HepG2 (cell line): ENCODE measurements around the gene SIGLEC8. TPM values are rescaled to one million over a fixed set of nuclear protein-coding genes. Genes with fewer than 3 reads are reported as not detected.
A peak's percentile ranks its signal among the peaks of the same experiment; 100 is the strongest.

Source experiments
- CREB1 ChIP-seq, 2 experiments: fragments of 450-650 bp in 1 of 2; IDR thresholded peaks; 2 replicates each; pipeline ENCODE4 v1.6.1; 2016 to 2017; ENCODE audit warnings: control low read depth in 1 of 2, mild to moderate bottlenecking in 1 of 2, missing compliant biosample characterization in 1 of 2, missing genetic modification characterization in 1 of 2
- GPN1 ChIP-seq: sonication (generic); formaldehyde crosslinking; IDR thresholded peaks from 2 replicates; pipeline ENCODE4 v1.5.1; 2020; ENCODE audit warnings: missing genetic modification reagents, borderline replicate concordance
- HOXA3 ChIP-seq: sonication (generic); formaldehyde crosslinking; IDR thresholded peaks from 2 replicates; pipeline ENCODE4 v1.5.0; 2020; ENCODE audit warnings: missing genetic modification reagents
- JUN ChIP-seq: sonication (generic); formaldehyde crosslinking; IDR thresholded peaks from 2 replicates; pipeline ENCODE4 v1.4.0; 2020; ENCODE audit warnings: mild to moderate bottlenecking, missing genetic modification reagents
- PCBP2 ChIP-seq: fragments of 200-400 bp; formaldehyde crosslinking; optimal IDR thresholded peaks from 2 replicates; pipeline ENCODE3; 2018; ENCODE audit warnings: low read length, low read depth; ENCODE audit not compliant: poor library complexity, severe bottlenecking
- RFXANK ChIP-seq: IDR thresholded peaks from 2 replicates; pipeline ENCODE4 v1.6.1; 2016
- RXRA ChIP-seq: sonication (generic); formaldehyde crosslinking; IDR thresholded peaks from 2 replicates; pipeline ENCODE4 v1.5.1; 2020; ENCODE audit warnings: missing genetic modification reagents
- RXRB ChIP-seq: IDR thresholded peaks from 2 replicates; pipeline ENCODE4 v1.6.1; 2016; ENCODE audit warnings: borderline replicate concordance, missing genetic modification reagents, missing compliant biosample characterization
- SP5 ChIP-seq: IDR thresholded peaks from 2 replicates; pipeline ENCODE4 v1.6.1; 2016; ENCODE audit warnings: low read depth, borderline replicate concordance
- SRSF1 ChIP-seq: fragments of 200-400 bp; formaldehyde crosslinking; optimal IDR thresholded peaks from 2 replicates; pipeline ENCODE3; 2017; ENCODE audit warnings: mild to moderate bottlenecking, low read depth, low read length, moderate library complexity
- SRSF9 ChIP-seq: fragments of 200-400 bp; formaldehyde crosslinking; IDR thresholded peaks from 2 replicates; pipeline ENCODE4 v1.6.1; 2018; ENCODE audit warnings: borderline replicate concordance, mild to moderate bottlenecking, low read depth, low read length; ENCODE audit not compliant: insufficient read depth, poor library complexity, severe bottlenecking
- SSRP1 ChIP-seq: IDR thresholded peaks from 2 replicates; pipeline ENCODE4 v1.6.1; 2016; ENCODE audit warnings: control low read depth
- SUZ12 ChIP-seq: fragments of 150-350 bp; IDR thresholded peaks from 2 replicates; pipeline ENCODE4 v1.6.1; 2014; ENCODE audit warnings: low read depth, low read length
- U2AF2 ChIP-seq: fragments of 200-400 bp; formaldehyde crosslinking; IDR thresholded peaks from 2 replicates; pipeline ENCODE4 v1.6.1; 2017; ENCODE audit warnings: low read depth, mild to moderate bottlenecking, low read length
- ZFP36L2 ChIP-seq: sonication (generic); formaldehyde crosslinking; IDR thresholded peaks from 2 replicates; pipeline ENCODE4 v1.4.0; 2020; ENCODE audit warnings: missing genetic modification reagents
- ZNF329 ChIP-seq: sonication (generic); formaldehyde crosslinking; IDR thresholded peaks from 2 replicates; pipeline ENCODE4 v1.9.0; 2021; ENCODE audit warnings: low read depth, mild to moderate bottlenecking, missing genetic modification reagents
- ZNF430 ChIP-seq: sonication (generic); formaldehyde crosslinking; IDR thresholded peaks from 2 replicates; pipeline ENCODE4 v1.9.0; 2021; ENCODE audit warnings: mild to moderate bottlenecking, missing genetic modification reagents
- ZNF468 ChIP-seq: sonication (generic); formaldehyde crosslinking; IDR thresholded peaks from 2 replicates; pipeline ENCODE4 v1.8.0; 2022; ENCODE audit warnings: mild to moderate bottlenecking, moderate library complexity, missing genetic modification reagents
- ZNF550 ChIP-seq: sonication (generic); formaldehyde crosslinking; IDR thresholded peaks from 2 replicates; pipeline ENCODE4 v1.4.0; 2020; ENCODE audit warnings: mild to moderate bottlenecking, missing genetic modification reagents, borderline replicate concordance
- ZNF562 ChIP-seq: sonication (generic); formaldehyde crosslinking; IDR thresholded peaks from 2 replicates; pipeline ENCODE4 v1.8.0; 2022; ENCODE audit warnings: missing genetic modification reagents, borderline replicate concordance
- ZNF605 ChIP-seq: sonication (generic); formaldehyde crosslinking; IDR thresholded peaks from 2 replicates; pipeline ENCODE4 v1.8.0; 2022; ENCODE audit warnings: mild to moderate bottlenecking, missing genetic modification reagents
- ZSCAN21 ChIP-seq: sonication (generic); formaldehyde crosslinking; IDR thresholded peaks from 2 replicates; pipeline ENCODE4 v1.8.0; 2022; ENCODE audit warnings: mild to moderate bottlenecking, missing genetic modification reagents, moderate library complexity, borderline replicate concordance
- polyA plus RNA-seq, 8 experiments: library from polyadenylated mRNA; depleted of rRNA in 3 of 8; stranded (reverse) in 7 of 8; unstranded in 1 of 8; fragments of >200 nt; fragmentation: Illumina TruSeq in 4 of 8; extraction: Trizol in 4 of 8; gene quantifications; 2 replicates each; pipeline versions ENCODE4 v1.2.1 to v1.2.3, GENCODE V29; 2011 to 2016; ENCODE audit warnings: low read depth in 4 of 8, missing spikeins in 1 of 8, mixed read lengths in 1 of 8; ENCODE audit not compliant: insufficient read depth in 1 of 8
- total RNA-seq, 5 experiments: library from RNA; depleted of rRNA; stranded (reverse); fragments of >200 nt; fragmentation: Illumina TruSeq; extraction: Trizol; gene quantifications; 2 replicates each; pipeline ENCODE4 v1.2.3, GENCODE V29; 2016; ENCODE audit warnings: low read depth in 1 of 5
- TF ChIP-seq, protein P1 (sequence below), 2 experiments: sonication (generic) in 1 of 2; formaldehyde crosslinking in 1 of 2; IDR thresholded peaks; 2 replicates each; pipeline versions ENCODE4 v1.5.1 to v1.6.1; 2011 to 2020; ENCODE audit warnings: borderline replicate concordance in 1 of 2, low read depth in 1 of 2, low read length in 1 of 2, mild to moderate bottlenecking in 1 of 2, missing genetic modification reagents in 1 of 2, moderate library complexity in 1 of 2
- TF ChIP-seq, protein P2 (sequence below): sonication (generic); formaldehyde crosslinking; IDR thresholded peaks from 2 replicates; pipeline ENCODE4 v1.5.1; 2020; ENCODE audit warnings: mild to moderate bottlenecking, missing genetic modification reagents, borderline replicate concordance

The SIGLEC8 gene
- total and polyA plus RNA-seq, 2 of the 13 experiments (the other 11 are each of a cell fraction or from before 2014, with no cell fraction given), result not detected

DNA sequence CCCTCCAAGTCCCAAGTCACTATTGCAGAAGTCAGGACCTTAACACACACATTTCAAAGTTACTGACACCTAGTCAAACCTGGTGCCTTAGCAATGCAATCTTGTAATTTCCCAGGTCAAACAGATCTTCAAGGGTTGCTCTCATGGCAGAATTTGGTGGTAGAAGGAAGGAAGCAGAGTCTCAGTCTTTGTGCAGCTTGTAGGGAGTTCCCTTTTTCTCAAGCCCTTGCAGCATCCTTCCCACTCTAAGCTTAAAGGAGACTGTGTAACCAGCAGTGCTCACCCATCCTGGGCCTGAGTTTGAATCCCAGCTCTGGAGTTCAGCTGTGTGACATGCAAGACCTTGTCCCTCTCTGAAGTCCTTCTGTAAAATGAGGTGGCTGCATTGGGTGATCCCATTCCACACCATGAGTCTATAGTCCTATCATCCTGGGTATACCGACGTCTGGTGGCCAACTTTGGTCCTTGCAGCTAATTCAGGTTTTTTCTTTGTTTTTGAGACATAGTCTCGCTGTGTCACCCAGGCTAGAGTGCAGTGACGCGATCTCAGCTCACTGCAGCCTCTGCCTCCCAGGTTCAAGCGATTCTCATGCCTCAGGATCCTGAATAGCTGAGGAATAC lies 50.6 kb downstream of the SIGLEC8 start (continued):
- TF ChIP-seq RXRA (CRISPR knock-in tag) (no peak), PCBP2 (no peak), HOXA3 (CRISPR knock-in tag) (no peak), ZSCAN21 (CRISPR knock-in tag) (no peak), ZNF430 (no peak), SRSF9 (no peak), GPN1 (no peak), RXRB (no peak), ZNF605 (CRISPR knock-in tag) (no peak), SSRP1 (CRISPR knock-in tag) (no peak), ZNF562 (no peak), ZNF468 (CRISPR knock-in tag) (no peak), SUZ12 (no peak), SRSF1 (no peak), CREB1 (IDR thresholded peaks at IDR 0.05) (0 out of 2 replicates have a peak, but pooled peaks have one; percentile 33), CREB1 (CRISPR knock-in tag; IDR thresholded peaks at IDR 0.05) (no peak), ZNF329 (CRISPR knock-in tag) (no peak), SP5 (CRISPR knock-in tag) (no peak), ZFP36L2 (CRISPR knock-in tag) (no peak), ZNF550 (CRISPR knock-in tag) (no peak), U2AF2 (no peak), RFXANK (CRISPR knock-in tag) (no peak), JUN (no peak)
- TF ChIP-seq, protein P1, sequence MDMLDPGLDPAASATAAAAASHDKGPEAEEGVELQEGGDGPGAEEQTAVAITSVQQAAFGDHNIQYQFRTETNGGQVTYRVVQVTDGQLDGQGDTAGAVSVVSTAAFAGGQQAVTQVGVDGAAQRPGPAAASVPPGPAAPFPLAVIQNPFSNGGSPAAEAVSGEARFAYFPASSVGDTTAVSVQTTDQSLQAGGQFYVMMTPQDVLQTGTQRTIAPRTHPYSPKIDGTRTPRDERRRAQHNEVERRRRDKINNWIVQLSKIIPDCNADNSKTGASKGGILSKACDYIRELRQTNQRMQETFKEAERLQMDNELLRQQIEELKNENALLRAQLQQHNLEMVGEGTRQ (IDR thresholded peaks at IDR 0.05; ENCODE audit: low read depth, low read length), result no peak
- TF ChIP-seq, protein P1 (CRISPR knock-in tag; IDR thresholded peaks at IDR 0.05; ENCODE audit: borderline replicate concordance), result no peak
- TF ChIP-seq, protein P2, sequence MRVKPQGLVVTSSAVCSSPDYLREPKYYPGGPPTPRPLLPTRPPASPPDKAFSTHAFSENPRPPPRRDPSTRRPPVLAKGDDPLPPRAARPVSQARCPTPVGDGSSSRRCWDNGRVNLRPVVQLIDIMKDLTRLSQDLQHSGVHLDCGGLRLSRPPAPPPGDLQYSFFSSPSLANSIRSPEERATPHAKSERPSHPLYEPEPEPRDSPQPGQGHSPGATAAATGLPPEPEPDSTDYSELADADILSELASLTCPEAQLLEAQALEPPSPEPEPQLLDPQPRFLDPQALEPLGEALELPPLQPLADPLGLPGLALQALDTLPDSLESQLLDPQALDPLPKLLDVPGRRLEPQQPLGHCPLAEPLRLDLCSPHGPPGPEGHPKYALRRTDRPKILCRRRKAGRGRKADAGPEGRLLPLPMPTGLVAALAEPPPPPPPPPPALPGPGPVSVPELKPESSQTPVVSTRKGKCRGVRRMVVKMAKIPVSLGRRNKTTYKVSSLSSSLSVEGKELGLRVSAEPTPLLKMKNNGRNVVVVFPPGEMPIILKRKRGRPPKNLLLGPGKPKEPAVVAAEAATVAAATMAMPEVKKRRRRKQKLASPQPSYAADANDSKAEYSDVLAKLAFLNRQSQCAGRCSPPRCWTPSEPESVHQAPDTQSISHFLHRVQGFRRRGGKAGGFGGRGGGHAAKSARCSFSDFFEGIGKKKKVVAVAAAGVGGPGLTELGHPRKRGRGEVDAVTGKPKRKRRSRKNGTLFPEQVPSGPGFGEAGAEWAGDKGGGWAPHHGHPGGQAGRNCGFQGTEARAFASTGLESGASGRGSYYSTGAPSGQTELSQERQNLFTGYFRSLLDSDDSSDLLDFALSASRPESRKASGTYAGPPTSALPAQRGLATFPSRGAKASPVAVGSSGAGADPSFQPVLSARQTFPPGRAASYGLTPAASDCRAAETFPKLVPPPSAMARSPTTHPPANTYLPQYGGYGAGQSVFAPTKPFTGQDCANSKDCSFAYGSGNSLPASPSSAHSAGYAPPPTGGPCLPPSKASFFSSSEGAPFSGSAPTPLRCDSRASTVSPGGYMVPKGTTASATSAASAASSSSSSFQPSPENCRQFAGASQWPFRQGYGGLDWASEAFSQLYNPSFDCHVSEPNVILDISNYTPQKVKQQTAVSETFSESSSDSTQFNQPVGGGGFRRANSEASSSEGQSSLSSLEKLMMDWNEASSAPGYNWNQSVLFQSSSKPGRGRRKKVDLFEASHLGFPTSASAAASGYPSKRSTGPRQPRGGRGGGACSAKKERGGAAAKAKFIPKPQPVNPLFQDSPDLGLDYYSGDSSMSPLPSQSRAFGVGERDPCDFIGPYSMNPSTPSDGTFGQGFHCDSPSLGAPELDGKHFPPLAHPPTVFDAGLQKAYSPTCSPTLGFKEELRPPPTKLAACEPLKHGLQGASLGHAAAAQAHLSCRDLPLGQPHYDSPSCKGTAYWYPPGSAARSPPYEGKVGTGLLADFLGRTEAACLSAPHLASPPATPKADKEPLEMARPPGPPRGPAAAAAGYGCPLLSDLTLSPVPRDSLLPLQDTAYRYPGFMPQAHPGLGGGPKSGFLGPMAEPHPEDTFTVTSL (CRISPR knock-in tag), result no peak
